IMR-90 (cell line): ENCODE results near the gene ARNT2.

Experiments used
- BHLHE40 ChIP-seq: fragments of 150-350 bp; IDR thresholded peaks from 2 replicates; pipeline ENCODE4 v1.6.1; 2016; ENCODE audit warnings: mild to moderate bottlenecking, low read depth, low read length
- CEBPB ChIP-seq: IDR thresholded peaks from 2 replicates; pipeline ENCODE4 v1.6.1; 2012; ENCODE audit warnings: low read depth, low read length, improper control_type of control experiment
- MAFK ChIP-seq: IDR thresholded peaks from 2 replicates; pipeline ENCODE4 v1.6.1; 2012; ENCODE audit warnings: low read depth, low read length, improper control_type of control experiment
- MXI1 ChIP-seq: IDR thresholded peaks from 2 replicates; pipeline ENCODE4 v1.6.1; 2012; ENCODE audit warnings: low read depth, mild to moderate bottlenecking, low read length, moderate library complexity, borderline replicate concordance
- POLR2A ChIP-seq: IDR thresholded peaks from 2 replicates; pipeline ENCODE4 v1.6.1; 2012; ENCODE audit warnings: mild to moderate bottlenecking, low read depth, low read length
- RAD21 ChIP-seq: IDR thresholded peaks from 2 replicates; pipeline ENCODE4 v1.6.1; 2012; ENCODE audit warnings: low read length, improper control_type of control experiment
- RCOR1 ChIP-seq: IDR thresholded peaks from 2 replicates; pipeline ENCODE4 v1.6.1; 2012; ENCODE audit warnings: mild to moderate bottlenecking, low read length, improper control_type of control experiment; ENCODE audit not compliant: insufficient replicate concordance
- RFX5 ChIP-seq: IDR thresholded peaks from 2 replicates; pipeline ENCODE4 v1.8.0; 2012; ENCODE audit warnings: low read depth, mild to moderate bottlenecking, low read length, moderate library complexity
- SMC3 ChIP-seq: fragments of 150-350 bp; IDR thresholded peaks from 2 replicates; pipeline ENCODE4 v1.6.1; 2016; ENCODE audit warnings: low read depth, mild to moderate bottlenecking, antibody characterized with exemption, low read length, moderate library complexity
- TF ChIP-seq, protein P1 (sequence below): conservative IDR thresholded peaks from 2 replicates; pipeline ENCODE4 v1.5.1; 2012; ENCODE audit warnings: mild to moderate bottlenecking, low read depth, low read length, improper control_type of control experiment
- TF ChIP-seq, protein P2 (sequence below): fragments of 150-350 bp; IDR thresholded peaks from 2 replicates; pipeline ENCODE4 v1.6.1; 2017; ENCODE audit warnings: mild to moderate bottlenecking, antibody characterized with exemption, low read length, low read depth

DNA sequence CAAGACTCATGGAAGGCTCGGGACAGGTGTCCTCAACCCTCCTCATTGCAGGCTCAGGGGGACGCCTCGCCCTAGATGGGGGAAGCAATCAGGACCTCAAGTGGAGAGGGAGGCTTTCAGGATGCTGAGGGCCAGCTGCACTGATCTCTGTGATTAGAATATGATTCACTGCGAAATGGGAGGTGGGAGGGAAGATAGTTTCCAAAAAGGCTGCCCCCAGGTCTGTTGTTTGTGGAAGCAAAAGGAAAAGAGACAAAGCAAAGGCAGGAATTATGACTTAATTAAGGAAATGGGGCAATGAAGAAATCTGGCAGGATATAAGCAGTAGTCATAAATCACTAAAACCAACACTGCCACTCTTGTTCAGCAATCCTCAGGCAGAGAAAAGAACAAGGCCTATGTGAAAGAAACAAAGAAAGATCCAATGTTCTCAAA lies 205.3 kb downstream of the ARNT2 start:
- TF ChIP-seq, protein P1, sequence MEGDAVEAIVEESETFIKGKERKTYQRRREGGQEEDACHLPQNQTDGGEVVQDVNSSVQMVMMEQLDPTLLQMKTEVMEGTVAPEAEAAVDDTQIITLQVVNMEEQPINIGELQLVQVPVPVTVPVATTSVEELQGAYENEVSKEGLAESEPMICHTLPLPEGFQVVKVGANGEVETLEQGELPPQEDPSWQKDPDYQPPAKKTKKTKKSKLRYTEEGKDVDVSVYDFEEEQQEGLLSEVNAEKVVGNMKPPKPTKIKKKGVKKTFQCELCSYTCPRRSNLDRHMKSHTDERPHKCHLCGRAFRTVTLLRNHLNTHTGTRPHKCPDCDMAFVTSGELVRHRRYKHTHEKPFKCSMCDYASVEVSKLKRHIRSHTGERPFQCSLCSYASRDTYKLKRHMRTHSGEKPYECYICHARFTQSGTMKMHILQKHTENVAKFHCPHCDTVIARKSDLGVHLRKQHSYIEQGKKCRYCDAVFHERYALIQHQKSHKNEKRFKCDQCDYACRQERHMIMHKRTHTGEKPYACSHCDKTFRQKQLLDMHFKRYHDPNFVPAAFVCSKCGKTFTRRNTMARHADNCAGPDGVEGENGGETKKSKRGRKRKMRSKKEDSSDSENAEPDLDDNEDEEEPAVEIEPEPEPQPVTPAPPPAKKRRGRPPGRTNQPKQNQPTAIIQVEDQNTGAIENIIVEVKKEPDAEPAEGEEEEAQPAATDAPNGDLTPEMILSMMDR: no peak
- TF ChIP-seq CEBPB (no peak), POLR2A (no peak), RCOR1 (no peak), SMC3 (no peak), RAD21 (no peak), RFX5 (no peak), MAFK (no peak), BHLHE40 (no peak), MXI1 (no peak)
- TF ChIP-seq, protein P2, sequence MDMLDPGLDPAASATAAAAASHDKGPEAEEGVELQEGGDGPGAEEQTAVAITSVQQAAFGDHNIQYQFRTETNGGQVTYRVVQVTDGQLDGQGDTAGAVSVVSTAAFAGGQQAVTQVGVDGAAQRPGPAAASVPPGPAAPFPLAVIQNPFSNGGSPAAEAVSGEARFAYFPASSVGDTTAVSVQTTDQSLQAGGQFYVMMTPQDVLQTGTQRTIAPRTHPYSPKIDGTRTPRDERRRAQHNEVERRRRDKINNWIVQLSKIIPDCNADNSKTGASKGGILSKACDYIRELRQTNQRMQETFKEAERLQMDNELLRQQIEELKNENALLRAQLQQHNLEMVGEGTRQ: no peak
